Measurements from ENCODE around the gene USP2. TPM values are rescaled to one million over a fixed set of nuclear protein-coding genes. Genes with fewer than 3 reads are reported as not detected.

Gene USP2
- polyA plus RNA-seq, 3 donors = 1.6 to 8.8 (median 3.0) TPM

Other genes starting within 250 kb of the USP2 start
- under 1 TPM; 0.01 to 0.34 (median 0.06) TPM for gene ABCG4, start 232.6 kb downstream of the USP2 start, polyA plus RNA-seq
- 10 to 100 TPM in 2 of 3 donors, 1 to 10 TPM in 1; 7.1 to 15.4 (median 10.3) TPM for gene NLRX1, start 213.0 kb downstream of the USP2 start, polyA plus RNA-seq
- under 1 TPM; 0.17 to 0.27 (median 0.22) TPM for gene NHERF4, start 196.2 kb downstream of the USP2 start, polyA plus RNA-seq
- 1 to 10 TPM; 1.7 to 7.3 (median 5.8) TPM for gene CBL, start 175.4 kb downstream of the USP2 start, polyA plus RNA-seq
- gene MCAM, start 64.6 kb downstream of the USP2 start, polyA plus RNA-seq = 100 to 1,000 TPM in 2 of 3 donors, 10 to 100 TPM in 1; 45.3 to 517 (median 120) TPM
- gene RNF26, start 47.2 kb downstream of the USP2 start, polyA plus RNA-seq = 10 to 100 TPM in 2 of 3 donors, 1 to 10 TPM in 1; 8.8 to 16.3 (median 11.1) TPM
- gene C1QTNF5, start 40.8 kb downstream of the USP2 start, polyA plus RNA-seq = 10 to 100 TPM; 13.1 to 45.3 (median 26.5) TPM
- gene MFRP, start 35.0 kb downstream of the USP2 start, polyA plus RNA-seq = under 1 TPM in 2 of 3 donors, not detected in 1; 0.03 to 0.11 TPM
- 10 to 100 TPM in 2 of 3 donors, 1 to 10 TPM in 1; 6.5 to 90.1 (median 46.9) TPM for gene THY1, start 41.5 kb upstream of the USP2 start, polyA plus RNA-seq